ENCODE measurements around the gene SLC25A36.

GRCh38 chr3:140943781-140944552, 2.3 kb downstream of the SLC25A36 start:
- no peak for TF ChIP-seq CTCF (IDR thresholded peaks at IDR 0.05)
- TF ChIP-seq POLR2AphosphoS5 (IDR thresholded peaks at IDR 0.05) = no peak
- TF ChIP-seq POLR2A (IDR thresholded peaks at IDR 0.05) = no peak
